GM19397 (cell line): Measurements from ENCODE around the gene TGM3.

Experiments used
- ATAC-seq: cut with Tn5 transposase; IDR thresholded peaks from one replicate; pipeline ENCODE4 v1.9.1; 2021; ENCODE audit warnings: mild to moderate bottlenecking, moderate library complexity; ENCODE audit not compliant: unreplicated experiment

Gene TGM3

GRCh38 chr20:2305029-2305428 is 9.2 kb downstream of the TGM3 start:
- no peak for ATAC-seq

- no peak for ATAC-seq
These were observed 9.7 kb downstream of the TGM3 start for GRCh38 chr20:2305479-2305878.

DNA sequence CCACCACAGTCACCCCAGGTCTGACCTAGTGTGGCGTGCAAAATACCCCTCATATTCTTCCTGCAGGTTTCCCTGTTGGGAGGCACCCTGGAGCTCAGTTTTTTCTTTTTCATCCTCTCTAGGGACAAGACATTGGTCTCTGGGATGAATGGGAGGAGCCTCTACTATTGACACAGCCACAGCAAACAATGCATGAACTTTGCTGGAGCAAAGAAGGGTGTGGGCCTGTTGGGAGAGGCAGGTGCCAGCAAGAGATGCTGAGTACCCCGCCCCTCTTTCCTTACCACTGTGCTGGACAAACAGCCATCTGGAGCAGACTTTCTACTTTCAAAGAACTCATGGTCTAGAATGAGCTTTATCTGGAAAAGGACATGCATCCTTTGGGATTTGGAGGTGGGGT is 10.1 kb downstream of the TGM3 start:
- no peak for ATAC-seq

DNA sequence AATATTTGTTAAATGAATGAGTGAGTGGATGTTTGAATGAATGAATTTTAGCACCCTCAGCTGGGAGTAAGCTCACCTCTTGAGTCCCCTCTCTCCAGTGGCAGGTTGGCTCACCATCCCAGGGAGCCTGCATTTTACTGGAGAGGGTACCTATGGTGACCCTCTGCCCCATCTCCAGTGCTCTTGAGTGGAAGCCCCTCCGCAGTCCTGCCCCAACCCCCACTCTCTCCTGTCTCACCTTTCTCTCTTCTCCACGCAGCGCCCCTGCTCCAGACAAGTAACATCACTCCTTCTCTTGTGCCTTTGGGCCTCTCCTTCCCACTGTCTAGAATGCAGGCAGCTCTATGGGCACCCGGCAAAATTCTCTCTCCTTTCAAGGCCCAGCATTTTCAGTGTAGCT is 11.3 kb downstream of the TGM3 start:
- no peak for ATAC-seq

DNA sequence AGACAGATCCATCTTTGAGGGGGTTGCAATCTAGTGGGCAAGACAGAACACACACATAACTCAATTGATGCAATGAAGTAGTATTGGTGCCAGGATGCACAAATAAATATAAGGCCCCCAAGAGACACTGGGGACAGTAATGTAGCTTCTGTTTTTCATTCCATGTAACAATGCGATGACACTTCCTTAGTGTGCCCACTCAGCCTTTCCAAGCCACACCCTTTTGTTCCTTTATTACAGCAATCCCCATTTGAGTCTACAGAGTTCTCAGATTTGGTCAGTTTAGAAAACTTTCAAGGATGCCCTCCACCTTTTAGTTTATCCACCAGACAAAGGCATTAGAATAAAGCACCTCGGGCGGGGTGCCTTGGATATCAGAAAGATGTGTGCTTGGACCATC is 15.5 kb downstream of the TGM3 start:
- ATAC-seq = no peak

- ATAC-seq = no peak
These were observed 17.1 kb downstream of the TGM3 start for GRCh38 chr20:2312876-2313275.

GRCh38 chr20:2313316-2313715 is 17.5 kb downstream of the TGM3 start:
- ATAC-seq = no peak

GRCh38 chr20:2314759-2315439 is 19.1 kb downstream of the TGM3 start:
- ATAC-seq = no peak

DNA sequence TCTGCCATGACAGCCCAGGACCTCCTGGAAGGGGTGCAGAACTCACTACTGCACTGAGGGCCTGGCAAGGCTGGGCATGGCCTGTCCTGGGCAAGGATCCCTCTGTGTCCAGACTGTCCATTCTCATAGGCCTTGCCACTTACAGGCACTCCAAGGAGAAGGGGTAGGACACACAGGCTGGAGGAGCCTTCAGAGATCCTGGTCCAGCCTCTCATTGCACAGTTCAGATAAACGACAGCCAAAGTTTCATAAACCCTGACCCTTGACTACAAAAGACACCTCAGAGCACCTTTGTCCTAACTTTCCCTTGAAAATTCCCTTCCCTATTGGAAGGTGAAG is 19.6 kb downstream of the TGM3 start:
- ATAC-seq = no peak

DNA sequence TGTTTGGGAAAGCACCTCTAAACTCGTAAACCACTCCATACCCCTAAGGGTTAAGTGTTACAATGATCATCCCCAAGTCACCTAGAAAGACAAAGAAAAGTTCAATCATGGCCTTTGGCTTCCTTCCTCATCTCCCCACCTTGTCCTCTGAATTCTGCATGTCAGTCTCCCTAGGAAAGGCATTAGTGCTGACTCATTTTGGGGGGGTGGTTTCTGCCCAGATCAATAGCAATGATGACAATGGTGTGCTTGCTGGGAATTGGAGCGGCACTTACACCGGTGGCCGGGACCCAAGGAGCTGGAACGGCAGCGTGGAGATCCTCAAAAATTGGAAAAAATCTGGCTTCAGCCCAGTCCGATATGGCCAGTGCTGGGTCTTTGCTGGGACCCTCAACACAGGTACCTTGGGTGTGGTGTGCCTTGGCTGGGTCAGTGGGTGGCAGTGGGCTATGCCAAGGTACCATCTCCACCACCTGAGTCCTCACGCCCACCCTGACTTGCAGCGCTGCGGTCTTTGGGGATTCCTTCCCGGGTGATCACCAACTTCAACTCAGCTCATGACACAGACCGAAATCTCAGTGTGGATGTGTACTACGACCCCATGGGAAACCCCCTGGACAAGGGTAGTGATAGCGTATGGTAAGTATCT is 21.2 kb downstream of the TGM3 start:
- no peak for ATAC-seq

GRCh38 chr20:2320813-2321658 is 25.2 kb downstream of the TGM3 start:
- no peak for ATAC-seq

- ATAC-seq = no peak
These were observed 27.2 kb downstream of the TGM3 start for GRCh38 chr20:2323051-2323450.

GRCh38 chr20:2326046-2326445 is 30.2 kb downstream of the TGM3 start:
- ATAC-seq = no peak

- ATAC-seq = no peak
These were observed 32.1 kb downstream of the TGM3 start for GRCh38 chr20:2327620-2328555.

- ATAC-seq = no peak
These were observed 33.5 kb downstream of the TGM3 start for GRCh38 chr20:2329286-2329685.

- ATAC-seq = no peak
These were observed 34.4 kb downstream of the TGM3 start for GRCh38 chr20:2330090-2330695.

- no peak for ATAC-seq
These were observed 35.3 kb downstream of the TGM3 start for GRCh38 chr20:2331106-2331505.

DNA sequence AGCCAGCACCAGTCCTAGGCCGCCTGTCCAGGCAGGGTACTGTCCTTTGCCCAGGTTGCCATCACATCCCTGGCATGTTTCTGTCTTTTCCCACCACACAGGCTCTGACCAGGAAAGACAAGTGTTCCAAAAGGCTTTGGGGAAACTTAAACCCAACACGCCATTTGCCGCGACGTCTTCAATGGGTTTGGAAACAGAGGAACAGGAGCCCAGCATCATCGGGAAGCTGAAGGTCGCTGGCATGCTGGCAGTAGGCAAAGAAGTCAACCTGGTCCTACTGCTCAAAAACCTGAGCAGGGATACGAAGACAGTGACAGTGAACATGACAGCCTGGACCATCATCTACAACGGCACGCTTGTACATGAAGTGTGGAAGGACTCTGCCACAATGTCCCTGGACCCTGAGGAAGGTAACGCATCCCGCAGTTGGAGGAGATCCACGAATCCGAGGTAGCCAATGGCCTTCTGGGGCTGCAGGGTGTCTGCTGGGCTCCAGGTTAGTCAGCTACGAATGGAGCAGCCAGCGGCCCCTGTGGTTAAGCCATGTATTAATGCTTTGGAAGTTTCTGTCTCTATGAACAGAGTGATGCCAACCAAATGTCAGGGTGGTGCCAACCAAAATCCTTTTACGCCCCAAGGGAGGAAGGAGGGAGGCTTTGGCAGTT is 36.2 kb downstream of the TGM3 start:
- ATAC-seq = no peak

- no peak for ATAC-seq
These were observed 36.9 kb downstream of the TGM3 start for GRCh38 chr20:2332711-2333110.

DNA sequence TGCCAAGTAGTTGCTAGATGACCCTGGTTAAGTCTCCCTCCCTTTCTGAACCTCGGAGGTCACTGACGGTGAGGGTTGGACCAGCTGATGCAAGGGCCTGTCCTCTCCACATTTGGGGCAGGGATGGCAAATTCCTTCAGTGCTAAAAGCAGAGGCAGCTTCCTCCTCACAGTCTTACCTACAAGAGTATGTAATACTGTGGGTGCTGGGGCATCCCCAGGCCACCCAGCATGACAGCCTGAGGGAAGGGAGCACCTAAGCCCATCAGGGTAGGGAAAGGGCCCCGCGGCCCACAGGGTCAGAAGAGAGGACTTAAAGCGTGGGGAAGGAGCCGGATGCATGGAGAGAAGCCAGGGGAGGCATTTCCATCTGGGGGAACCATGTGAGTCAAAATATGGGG is 38.0 kb downstream of the TGM3 start:
- no peak for ATAC-seq
